HFF-Myc (cell line): ENCODE measurements around the gene BSPH1.

Experiments
- DNase-seq: peaks from one replicate; pipeline ENCODE4 v3.0.0-alpha.2; 2011; ENCODE audit warnings: low read depth; ENCODE audit errors: extremely low read depth
- H3K4me3 ChIP-seq: replicated peaks from 2 replicates; pipeline ENCODE4 v1.5.1; 2011; ENCODE audit warnings: low read depth, mild to moderate bottlenecking, control low read depth, low read length
- CTCF ChIP-seq: IDR thresholded peaks from 2 replicates; pipeline ENCODE4 v1.5.1; 2012; ENCODE audit warnings: mild to moderate bottlenecking, low read depth, low read length, control low read depth; ENCODE audit errors: missing control alignments

BSPH1 gene

GRCh38 chr19:47992070-47992469, at the start of gene BSPH1:
BSPH1 (minus strand) TSS chr19:47992170; CDS start chr19:47992081, 89 bp downstream.
- DNase-seq = no peak
- no peak for TF ChIP-seq CTCF
- H3K4me3 ChIP-seq = no peak within 1 kb of the TSS

- no peak for DNase-seq
- no peak for TF ChIP-seq CTCF
- no peak overlapping the region for H3K4me3 ChIP-seq
These were observed 44.8 kb upstream of the BSPH1 start for GRCh38 chr19:48036765-48037164.

GRCh38 chr19:48033604-48034003, 41.6 kb upstream of the BSPH1 start:
- DNase-seq = no peak
- H3K4me3 ChIP-seq = no peak overlapping the region
- TF ChIP-seq CTCF = no peak

- DNase-seq = no peak
- no peak for TF ChIP-seq CTCF
- no peak overlapping the region for H3K4me3 ChIP-seq
These were observed 38.1 kb upstream of the BSPH1 start for GRCh38 chr19:48030073-48030472.

GRCh38 chr19:48029431-48029830, 37.5 kb upstream of the BSPH1 start:
- H3K4me3 ChIP-seq = no peak overlapping the region
- no peak for TF ChIP-seq CTCF
- DNase-seq = no peak

GRCh38 chr19:48025480-48025879, 33.5 kb upstream of the BSPH1 start:
- no peak for TF ChIP-seq CTCF
- no peak overlapping the region for H3K4me3 ChIP-seq
- DNase-seq = no peak

- no peak overlapping the region for H3K4me3 ChIP-seq
- no peak for DNase-seq
- no peak for TF ChIP-seq CTCF
These were observed 31.5 kb upstream of the BSPH1 start for GRCh38 chr19:48023518-48023917.
